HG03575 (cell line): ENCODE results near the gene LRP8.

Experiments
- ATAC-seq: cut with Tn5 transposase; IDR thresholded peaks from one replicate; pipeline ENCODE4 v1.9.1; 2021; ENCODE audit not compliant: unreplicated experiment, insufficient number of reproducible peaks, low FRiP score; ENCODE audit errors: extremely low read depth

The LRP8 gene

DNA sequence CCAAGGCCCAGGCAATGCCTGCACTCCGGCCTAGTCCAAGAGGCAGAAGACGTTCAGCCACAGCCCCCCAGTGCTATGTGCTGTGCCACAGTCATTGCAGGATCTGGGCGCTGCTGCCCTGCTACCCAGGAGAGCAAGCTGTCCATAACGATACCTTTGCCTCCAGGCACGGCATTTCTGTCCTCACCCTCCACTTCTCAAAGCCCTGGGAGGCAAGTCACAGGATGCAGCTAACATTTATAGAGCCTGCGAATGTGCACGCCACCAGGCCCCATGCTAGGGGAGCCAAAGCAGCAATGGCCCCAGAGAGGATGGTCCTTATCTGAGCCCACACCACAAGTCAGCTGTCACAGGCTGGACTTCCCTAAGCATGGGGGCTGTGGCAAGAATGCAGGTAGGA, 13.8 kb downstream of the LRP8 start:
- ATAC-seq = no peak

DNA sequence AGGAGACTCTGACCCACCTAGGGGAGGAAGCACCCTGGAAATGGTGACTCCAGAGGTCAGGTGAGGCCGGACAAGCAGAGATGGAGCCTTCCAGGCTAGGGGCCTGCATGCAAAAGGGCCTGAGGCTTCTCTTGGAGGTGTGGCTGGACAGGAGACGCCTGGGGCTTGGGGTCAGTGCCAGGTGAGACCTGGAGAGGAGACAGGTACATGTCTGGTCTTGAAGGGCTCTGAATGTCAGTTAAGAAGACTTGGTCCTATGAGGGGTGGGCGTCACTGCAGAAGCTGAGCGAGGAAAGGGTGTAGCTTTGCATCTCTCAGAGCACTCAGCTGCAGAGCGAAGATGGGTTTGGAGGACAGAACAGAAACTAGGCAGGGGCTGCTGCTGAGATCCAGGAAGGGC, 14.3 kb downstream of the LRP8 start:
- no peak for ATAC-seq

DNA sequence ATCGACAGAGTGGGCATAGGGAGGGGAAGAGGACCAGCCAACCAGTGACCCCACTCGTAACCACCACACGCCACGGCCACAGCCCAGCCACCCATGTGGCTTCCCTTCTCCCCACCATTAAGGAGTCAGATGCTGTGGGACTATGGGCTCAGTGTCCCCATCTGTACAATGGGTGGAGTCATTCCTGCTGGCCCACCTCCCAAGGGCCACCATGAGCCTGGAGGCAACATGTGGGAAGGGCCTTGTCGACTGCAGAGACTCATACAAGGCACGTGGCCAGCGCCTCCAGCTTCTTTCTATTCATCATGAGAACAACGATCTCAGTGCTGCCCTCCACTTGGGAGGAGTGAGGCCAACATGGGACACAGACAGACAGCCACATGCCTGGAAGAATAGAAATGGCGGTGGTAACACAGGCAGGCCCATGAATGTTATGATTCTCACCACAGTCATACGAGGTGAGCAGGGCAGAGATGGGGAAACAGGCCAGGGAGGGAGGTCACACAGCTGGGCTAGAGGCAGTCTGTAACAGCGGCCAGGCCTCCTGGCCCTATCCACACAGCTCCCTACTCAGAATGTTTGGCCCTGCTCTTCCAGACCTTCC, 16.1 kb downstream of the LRP8 start:
- ATAC-seq = no peak

DNA sequence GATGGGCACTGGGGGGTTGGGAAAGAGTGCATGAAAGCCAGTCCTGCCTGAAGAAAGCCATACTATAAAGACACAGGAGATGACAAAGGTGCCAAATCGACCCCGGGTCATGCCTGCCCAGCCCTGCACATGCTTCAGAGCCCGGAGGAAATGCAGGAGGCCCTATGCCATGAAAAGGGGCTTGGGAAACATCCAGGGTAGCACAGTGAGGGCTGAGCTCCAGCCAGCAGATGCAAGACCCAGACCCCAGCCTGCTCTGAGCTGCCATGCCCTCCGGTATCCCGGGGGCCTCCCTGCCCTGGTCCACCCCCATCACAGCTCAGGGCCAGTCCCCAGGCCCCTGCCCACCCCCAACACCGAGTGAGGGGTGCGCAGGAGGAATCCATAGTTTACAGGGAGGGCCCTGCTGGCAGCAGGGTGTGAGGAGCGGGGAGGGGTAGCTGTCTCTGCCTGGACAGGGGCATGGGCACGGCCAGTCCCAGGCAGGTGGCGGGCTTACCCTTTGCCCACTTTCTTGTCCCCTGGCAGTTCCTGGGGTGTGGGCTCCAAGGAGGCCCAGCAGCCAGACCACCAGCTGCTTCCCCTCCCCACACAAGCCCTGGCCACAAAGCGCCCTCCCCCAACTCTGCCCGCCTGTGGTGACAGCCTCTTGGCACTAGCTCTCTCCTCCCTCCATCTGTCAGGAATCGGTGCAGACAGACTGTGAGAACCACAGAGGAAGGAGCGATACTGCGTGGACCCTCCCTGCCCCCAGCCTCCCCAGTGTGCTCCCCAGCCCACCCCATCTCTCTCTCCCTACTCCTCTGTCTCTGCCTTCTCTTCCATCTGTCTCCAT, 16.8 kb downstream of the LRP8 start:
- no peak for ATAC-seq

DNA sequence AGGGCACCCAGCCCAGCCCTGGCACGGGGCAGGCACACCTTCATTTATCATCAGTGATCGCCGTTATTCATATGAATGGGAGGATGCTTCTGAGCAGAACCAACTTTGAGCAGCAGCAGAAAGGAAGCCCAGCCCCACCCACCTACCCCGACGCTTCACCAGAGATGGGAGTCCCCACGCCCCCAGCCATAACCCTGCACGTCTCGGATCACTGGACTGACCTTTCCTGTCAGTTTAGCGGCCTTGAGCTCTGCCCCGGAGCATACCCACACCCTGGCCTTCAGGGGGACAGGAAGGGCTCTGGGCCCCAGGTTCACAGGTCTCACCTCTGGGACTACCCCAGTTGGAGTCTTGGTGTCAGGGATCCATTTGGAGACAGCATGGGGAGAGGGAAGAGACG, 18.1 kb downstream of the LRP8 start:
- ATAC-seq = no peak

DNA sequence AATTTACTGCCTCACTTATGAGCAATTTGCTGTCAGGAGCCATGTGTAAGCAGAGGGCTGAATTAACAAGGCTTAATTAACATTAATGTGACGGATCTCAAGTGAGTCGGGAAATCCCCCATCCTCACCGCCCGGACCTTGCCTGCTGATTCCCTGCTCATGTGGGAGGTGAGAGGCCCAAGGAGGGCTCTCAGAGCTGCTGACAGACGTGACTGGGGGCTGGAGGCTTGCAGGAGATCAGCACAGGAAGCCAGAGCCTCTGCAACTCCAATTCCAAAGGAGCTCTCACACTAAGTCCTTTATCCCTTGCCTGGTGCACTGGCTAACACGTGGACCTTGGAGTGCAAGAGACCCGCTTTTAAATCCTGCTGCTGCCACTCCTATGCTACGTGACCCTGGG, 19.4 kb downstream of the LRP8 start:
- no peak for ATAC-seq

DNA sequence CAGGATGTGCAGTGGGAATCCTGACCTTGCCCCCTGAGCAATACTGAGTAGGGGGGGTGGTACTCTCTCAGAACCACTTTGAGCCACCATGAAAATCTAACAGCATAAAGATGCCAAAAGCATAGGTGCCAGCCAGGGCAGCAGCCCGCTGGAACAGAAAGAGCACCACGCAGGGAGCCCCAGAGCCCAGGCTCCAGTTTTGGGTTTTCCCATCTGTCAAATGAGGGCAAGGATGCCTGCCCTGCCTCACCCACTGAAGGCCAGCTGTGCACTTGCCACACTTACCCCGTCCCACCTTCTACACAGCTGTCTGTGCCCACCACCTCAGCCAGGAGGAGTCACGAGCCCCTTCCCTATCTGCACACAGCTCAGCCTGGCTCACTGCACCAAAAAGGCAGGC, 20.8 kb downstream of the LRP8 start:
- no peak for ATAC-seq

DNA sequence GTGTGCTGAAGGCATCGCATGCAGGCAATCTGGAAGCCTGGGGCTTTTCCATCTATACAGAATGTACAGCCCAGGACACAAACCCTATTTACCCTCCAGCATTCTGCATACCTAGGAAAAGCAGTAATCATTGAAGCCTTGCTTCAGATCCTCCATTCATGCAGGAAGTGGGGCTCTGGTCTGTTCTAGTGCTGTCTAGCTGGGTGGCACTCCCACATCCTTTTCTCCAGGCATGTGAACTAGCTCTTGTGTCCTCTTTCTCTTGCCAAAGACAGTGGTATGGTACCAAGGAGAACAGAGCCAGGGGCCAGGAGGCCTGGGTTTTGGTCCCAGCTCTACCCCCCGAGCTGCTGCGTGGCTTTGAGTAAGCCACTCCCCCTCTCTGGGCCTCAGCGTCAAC, 21.7 kb downstream of the LRP8 start:
- ATAC-seq = no peak

DNA sequence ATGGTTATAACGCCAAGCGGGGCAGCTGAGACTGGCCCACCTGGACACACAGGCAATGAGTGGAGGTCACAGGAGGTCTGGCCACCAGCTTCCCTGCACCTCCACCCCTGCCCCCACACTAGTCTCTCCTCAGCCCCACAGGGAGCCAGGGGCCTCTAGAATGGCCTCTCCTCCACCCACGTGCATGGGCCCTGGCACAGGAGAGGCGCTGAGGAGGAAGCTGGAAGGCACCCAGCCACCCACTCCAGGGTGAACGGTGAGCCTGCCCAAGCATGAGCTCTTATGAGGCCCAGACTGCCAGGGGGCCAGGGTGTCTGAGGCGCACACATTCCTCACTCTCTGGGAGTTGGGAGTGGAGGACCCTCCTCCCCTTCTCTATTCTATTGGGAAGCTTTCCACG, 22.2 kb downstream of the LRP8 start:
- no peak for ATAC-seq

DNA sequence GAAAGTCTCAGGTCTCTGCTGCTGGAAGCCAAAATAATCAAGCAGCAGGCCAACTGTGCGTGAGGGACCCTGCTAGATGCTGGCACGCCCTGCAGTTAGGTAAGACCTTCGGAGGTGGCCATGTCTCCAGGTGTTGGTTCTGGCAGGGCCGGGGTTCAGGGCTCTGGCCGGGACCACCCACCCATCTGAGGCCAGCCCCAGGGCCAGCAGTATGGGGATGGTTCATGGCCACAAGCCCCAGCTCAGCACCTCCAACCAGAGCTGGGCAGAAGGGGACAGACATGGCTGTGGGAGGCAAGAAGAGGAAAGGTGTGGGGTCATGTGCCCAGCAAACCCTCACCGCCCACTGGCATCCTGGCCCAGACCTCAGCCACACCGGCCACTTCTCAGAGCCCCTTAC, 23.3 kb downstream of the LRP8 start:
- no peak for ATAC-seq

DNA sequence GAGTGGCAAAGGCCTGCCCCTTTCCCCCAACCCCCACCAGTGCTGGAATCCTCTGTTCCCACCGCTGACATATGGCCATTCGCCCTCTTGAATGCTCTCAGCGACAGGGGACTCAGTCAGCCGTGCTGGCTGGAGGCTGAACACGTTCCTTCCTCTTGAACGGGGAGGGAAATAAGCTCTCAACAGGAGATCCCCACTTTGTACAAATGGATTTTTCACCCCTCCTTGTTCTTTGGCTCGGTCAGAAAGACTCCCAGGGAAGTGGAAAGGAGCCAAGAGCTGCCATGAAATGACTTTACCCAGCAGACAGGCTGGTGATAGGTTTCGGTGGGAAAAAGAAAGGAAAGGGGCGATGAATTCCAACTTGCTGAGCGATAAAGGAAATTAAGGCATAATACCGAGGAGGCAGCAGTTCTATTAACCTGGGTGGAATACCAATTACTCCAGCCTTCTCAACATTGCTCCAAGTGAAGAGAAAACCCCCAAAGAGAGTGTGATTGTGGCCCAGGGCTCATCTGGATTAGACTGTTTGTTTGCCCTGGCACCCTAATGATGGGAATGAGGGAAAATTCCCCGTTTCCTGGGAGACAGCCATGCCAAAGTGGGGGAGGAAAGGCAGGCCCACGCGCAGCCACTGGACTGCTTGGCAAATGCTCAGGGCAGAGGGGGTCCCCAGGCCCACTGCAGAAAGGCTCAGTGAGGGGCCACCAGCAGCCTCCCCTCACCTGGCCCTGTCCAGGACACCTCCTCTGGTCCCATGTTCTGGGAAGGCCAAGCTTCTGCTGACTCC, 23.9 kb downstream of the LRP8 start:
- no peak for ATAC-seq

DNA sequence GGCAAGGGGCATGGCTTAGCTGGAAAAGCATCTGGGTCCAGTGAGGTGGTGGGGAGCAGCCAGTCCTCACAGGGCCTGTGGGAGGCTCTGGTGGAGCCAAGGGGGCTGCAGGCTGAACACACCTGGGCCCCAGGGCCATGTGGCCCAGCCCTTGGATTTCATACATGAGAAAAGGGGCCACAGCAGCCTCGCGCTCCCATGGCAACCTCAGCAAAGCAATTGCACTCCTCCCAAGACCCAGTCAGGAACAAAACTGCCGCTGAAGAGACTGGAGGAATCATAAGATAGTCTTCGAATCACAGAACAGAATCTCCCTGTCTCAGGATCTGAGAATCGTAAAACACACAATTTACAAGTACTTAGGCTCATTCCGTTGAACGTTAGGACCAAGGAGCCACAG, 24.6 kb downstream of the LRP8 start:
- no peak for ATAC-seq

DNA sequence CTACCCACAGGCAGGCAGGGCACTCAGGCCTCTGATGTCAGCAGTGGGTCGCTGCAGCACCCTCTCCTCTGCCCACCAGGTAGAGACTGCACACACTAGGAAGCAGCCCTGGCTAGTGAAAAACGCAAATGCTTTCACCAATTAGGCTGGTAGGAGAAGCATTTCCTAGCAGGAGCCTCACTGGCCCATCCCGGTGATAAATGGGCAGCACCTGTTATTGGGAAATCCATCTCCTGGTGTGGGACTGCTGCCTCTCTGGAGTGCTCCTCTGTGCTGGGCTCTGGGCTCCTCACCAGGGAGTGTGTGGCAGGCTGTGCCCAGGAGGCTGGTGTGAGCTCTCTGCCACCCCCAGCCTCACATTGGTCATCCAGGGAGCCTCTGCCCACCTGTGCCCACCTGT, 28.6 kb downstream of the LRP8 start:
- ATAC-seq = no peak

DNA sequence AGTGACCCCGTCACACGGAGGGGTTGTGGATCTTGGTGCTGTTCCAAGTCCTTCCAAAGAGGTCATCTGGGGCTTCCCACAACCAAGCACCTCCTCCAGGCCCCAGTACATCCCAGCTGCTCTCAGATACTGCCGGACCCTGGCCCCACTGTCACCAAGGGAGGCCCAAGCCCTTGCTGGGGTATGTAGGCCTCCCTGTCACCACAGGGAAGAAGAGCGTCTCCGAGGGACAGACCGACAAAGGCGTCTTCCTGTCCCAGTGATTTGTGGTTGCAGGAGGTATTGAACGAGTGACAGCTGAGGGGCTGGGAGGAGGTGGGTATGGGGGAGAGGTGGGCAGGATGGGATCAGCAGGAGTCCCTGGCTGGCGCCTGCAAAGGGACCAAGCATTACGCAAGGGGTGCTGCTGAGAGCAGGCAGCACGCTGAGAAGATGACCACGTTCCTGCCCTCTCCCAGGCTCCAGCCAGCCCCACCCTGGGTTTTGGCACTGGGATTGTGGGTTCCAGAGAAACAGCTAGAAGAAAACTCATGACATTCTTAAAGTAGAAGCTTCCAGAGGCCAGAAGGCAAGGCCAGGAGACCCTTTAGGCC, 29.7 kb downstream of the LRP8 start:
- no peak for ATAC-seq

DNA sequence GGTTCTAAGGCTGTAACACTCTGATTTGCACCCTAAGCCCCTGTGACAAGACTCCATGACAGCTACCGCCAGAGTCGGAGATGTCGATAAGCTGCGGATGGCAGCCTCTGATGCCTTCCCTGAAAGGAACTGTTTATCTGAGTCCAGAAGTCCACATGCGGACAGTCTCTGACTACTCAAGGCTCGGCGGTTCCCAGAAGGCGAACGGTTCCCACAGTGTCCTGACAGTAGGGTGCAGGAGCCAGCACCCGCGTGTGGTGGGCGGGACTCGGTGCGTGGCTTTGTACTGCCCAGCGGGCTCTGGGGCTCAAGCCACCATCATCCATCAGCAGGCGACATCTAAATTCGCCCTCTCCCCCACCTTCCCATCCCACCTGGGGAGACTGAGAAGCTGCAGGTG, 30.7 kb downstream of the LRP8 start:
- ATAC-seq = no peak

DNA sequence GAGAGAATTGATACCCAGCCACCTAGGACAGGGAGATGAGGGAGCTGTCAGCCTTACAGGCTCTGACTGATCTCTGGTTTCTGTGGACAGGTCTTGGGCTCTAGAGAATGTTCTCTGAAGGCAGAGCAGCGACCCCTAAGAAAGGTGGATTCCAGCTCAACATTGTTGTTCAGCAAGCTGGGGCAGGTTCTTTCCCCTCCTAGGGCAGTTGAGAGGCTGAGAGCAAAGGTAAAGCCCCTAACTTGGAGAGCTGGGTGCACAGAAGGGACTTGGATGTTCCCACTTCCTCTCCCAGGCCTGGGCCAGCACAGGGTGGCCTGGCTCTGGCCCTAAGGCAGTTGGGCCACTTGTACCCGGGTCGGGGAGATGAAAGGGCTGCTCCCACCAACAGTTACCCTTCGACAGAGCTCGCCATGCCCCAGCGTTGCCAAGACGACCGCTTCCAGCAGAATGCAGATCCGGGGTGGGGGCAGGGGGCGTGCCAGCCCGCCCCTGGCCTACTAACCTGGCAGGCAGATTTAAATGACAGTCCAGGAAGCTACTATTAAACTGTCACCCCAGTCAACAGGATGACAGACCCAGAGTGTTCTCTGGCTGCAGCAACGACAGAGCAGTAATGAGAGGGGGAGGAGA, 31.6 kb downstream of the LRP8 start:
- ATAC-seq = no peak

DNA sequence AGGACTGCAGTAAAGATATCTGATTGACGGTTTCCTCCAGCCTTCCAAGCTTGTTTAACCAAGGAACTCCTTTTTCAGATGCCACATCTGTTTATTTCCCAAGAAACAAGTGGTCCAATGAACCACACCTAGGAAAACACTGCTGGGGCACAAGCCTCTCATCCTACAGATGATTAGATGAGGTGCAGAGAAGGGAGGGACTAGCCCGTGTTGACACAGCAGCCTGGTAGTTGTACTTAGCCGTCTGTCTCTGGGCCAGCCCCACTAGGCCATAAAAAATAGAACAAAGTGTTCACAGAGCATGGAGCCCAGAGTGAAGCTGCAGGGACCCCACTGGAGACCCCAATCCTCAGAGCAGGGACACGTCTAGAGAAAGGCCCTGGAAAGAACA, 32.1 kb downstream of the LRP8 start:
- no peak for ATAC-seq

DNA sequence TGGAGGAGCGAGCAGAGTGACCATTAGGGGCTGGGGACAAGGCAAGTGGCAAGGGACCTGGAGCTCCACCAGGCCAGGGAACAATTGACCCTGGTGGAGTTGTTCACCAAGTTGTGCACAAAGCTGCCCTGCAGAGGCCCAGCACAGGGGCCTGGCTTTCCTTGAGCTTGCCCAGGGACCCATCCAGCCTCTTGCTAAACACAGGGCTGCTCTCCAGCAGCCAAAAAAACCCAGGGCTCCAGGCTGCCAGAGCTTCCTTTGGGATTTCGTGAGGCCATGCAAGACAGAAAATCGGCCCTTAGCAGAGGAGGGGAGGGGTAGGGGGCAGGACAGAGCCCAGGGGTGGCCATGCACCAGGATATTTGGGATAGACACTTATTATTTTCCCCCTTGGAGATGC, 32.6 kb downstream of the LRP8 start:
- no peak for ATAC-seq

DNA sequence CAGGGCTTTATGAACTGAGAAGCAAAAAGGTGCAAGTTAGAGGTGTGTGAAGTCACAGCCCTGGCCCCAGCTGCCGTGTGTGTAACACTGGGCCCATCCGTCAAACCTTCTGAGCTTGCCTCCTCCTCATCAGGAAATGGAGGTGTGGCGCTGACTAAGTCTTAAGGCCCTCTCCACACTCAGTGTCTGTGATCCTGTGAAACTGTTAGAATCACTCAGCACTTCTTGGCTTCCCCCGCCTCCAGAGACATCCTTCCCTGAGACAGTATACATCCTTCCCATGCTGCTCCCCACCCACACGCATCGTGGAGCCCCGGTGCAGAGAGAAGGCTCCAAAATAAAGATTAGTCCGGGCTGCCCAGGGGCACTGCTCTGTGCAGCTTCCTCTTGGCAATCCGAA, 33.3 kb downstream of the LRP8 start:
- ATAC-seq = no peak
